Gastroesophageal sphincter (tissue), 4 donors: ENCODE data around the gene CRABP2. TPM values are rescaled to one million over a fixed set of nuclear protein-coding genes. Genes with fewer than 3 reads are reported as not detected.

Source experiments
- ATAC-seq: fragments of 150-250 bp; one replicate; pipeline ENCODE4 v1.9.1; 2016; ENCODE audit warnings: mild to moderate bottlenecking, moderate library complexity
- H3K27ac ChIP-seq, 4 donors: fragments of 200-600 bp; sonication (generic) in 3 of 4; 1 replicate in 3 of 4; 2 replicates in 1 of 4; pipeline ENCODE4 v1.5.1; 2016 to 2019
- H3K27me3 ChIP-seq: fragments of 200-600 bp; sonication (generic); one replicate; pipeline ENCODE4 v1.5.1; 2019
- H3K36me3 ChIP-seq, 2 donors: fragments of 200-600 bp; sonication (generic); one replicate each; pipeline ENCODE4 v1.5.1; 2019; ENCODE audit warnings: control low read depth in 1 of 2
- H3K4me1 ChIP-seq, 3 donors: fragments of 200-600 bp; sonication (generic); 1 replicate in 2 of 3; 2 replicates in 1 of 3; pipeline ENCODE4 v1.5.1; 2016 to 2019; ENCODE audit warnings: control low read depth in 2 of 3
- H3K4me3 ChIP-seq, 2 donors: fragments of 200-600 bp; sonication (generic); one replicate each; pipeline ENCODE4 v1.5.1; 2019; ENCODE audit warnings: mild to moderate bottlenecking in 1 of 2, moderate library complexity in 1 of 2
- H3K9me3 ChIP-seq, 3 donors: fragments of 200-600 bp; sonication (generic); one replicate each; pipeline ENCODE4 v1.5.1; 2017 to 2019; ENCODE audit warnings: control low read depth in 2 of 3
- CTCF ChIP-seq, 4 experiments: fragments of 200-600 bp in 2 of 4; fragments of 450-650 bp in 2 of 4; sonication (generic) in 1 of 4; IDR thresholded peaks; one replicate each; pipeline ENCODE4 v1.5.1; 2017 to 2019; ENCODE audit warnings: antibody characterized with exemption in 4 of 4, mild to moderate bottlenecking in 2 of 4, moderate library complexity in 2 of 4
- EP300 ChIP-seq: sonication (generic); formaldehyde crosslinking; IDR thresholded peaks from one replicate; pipeline ENCODE4 v1.6.1; 2017; ENCODE audit warnings: antibody characterized with exemption, mild to moderate bottlenecking
- POLR2A ChIP-seq, 2 donors: fragments of 450-650 bp; IDR thresholded peaks; one replicate each; pipeline ENCODE4 v1.6.1; 2017; ENCODE audit warnings: antibody characterized with exemption in 2 of 2, mild to moderate bottlenecking in 2 of 2, moderate library complexity in 1 of 2
- POLR2AphosphoS5 ChIP-seq: sonication (generic); formaldehyde crosslinking; IDR thresholded peaks from one replicate; pipeline ENCODE4 v1.6.1; 2017; ENCODE audit warnings: antibody characterized with exemption
- WGBS, 2 donors: methylation state at CpG; one replicate each; pipeline ENCODE4 v1.1.5; 2018; ENCODE audit warnings: low coverage in 1 of 2; 5-methylcytosine and 5-hydroxymethylcytosine counted together
- total RNA-seq, 4 donors: library from RNA; depleted of rRNA; stranded (reverse); fragments of >200 nt; gene quantifications; one replicate each; pipeline ENCODE4 v1.1.0, GENCODE V29; 2016

Gene CRABP2
- total RNA-seq, 4 donors from 2014 or later = 0.54 to 36.7 (median 6.0) TPM

- H3K9me3 ChIP-seq = no peaks in the 10 kb centered on the region
- H3K27me3 ChIP-seq = peaks cover 77% of the 10 kb centered on the region
- H3K4me1 ChIP-seq = peaks cover 0 to 53% (median 13%) of the 10 kb centered on the region in 3 donors
- ATAC-seq = peak; percentile 63
- peaks cover 0 to 10% of the 10 kb centered on the region in 2 donors for H3K36me3 ChIP-seq
- TF ChIP-seq EP300 (no peak), CTCF (IDR thresholded peaks at IDR 0.05) (peak in 3 of 4 experiments; percentile 86 to 91 (median 90))
- 2% methylated on average over 14 to 21 of the region's 22 CpGs for WGBS, 2 donors
- peak overlapping the region in 3 of 4 donors; percentile 79 to 85 (median 83) for H3K27ac ChIP-seq
- H3K4me3 ChIP-seq = peak overlapping the region; percentile 32 to 57
These were observed 27.5 kb downstream of the CRABP2 start for GRCh38 chr1:156677616-156678596.

- Histone ChIP-seq H3K9me3 (no peaks in the 10 kb centered on the region), H3K27me3 (peaks cover 68% of the 10 kb centered on the region), H3K4me1 (peaks cover 0 to 53% (median 13%) of the 10 kb centered on the region in 3 donors), H3K27ac (peak within 1 kb of the TSS; percentile 11 to 85 (median 81)), H3K36me3 (peaks cover 0 to 19% of the 10 kb centered on the region in 2 donors), H3K4me3 (peak within 1 kb of the TSS; percentile 32 to 57)
- no peak for TF ChIP-seq POLR2A (IDR thresholded peaks at IDR 0.05)
- TF ChIP-seq CTCF (IDR thresholded peaks at IDR 0.05) = peak in 1 of 4 experiments; percentile 19
- ATAC-seq = peak; percentile 81
- WGBS, 2 donors = 0% methylated on average over 1 to 8 of the region's 70 CpGs
These were observed 28.4 kb downstream of the CRABP2 start, which contains the start of gene NES for GRCh38 chr1:156676820-156677615. TSS of gene NES (minus strand) at chr1:156677407. CDS start at chr1:156677264, 143 bp downstream.

GRCh38 chr1:156676114-156676819 lies 29.1 kb downstream of the CRABP2 start:
- TF ChIP-seq EP300 = no peak
- TF ChIP-seq POLR2A (IDR thresholded peaks at IDR 0.05) = no peak
- TF ChIP-seq CTCF (IDR thresholded peaks at IDR 0.05) = no peak
- TF ChIP-seq POLR2AphosphoS5 = no peak
- H3K27ac ChIP-seq = peak overlapping the region; percentile 11 to 85 (median 81)
- H3K27me3 ChIP-seq = peaks cover 60% of the 10 kb centered on the region
- H3K4me1 ChIP-seq = peaks cover 0 to 53% (median 13%) of the 10 kb centered on the region in 3 donors
- peaks cover 0 to 21% of the 10 kb centered on the region in 2 donors for H3K36me3 ChIP-seq
- no peaks in the 10 kb centered on the region for H3K9me3 ChIP-seq
- peak overlapping the region; percentile 32 to 57 for H3K4me3 ChIP-seq
- WGBS, 2 donors = 40% methylated on average over 1 of the region's 49 CpGs; no CpG with 5 or more reads in 1 of the 2 donors
- ATAC-seq = no peak

GRCh38 chr1:156675210-156676113 lies 29.9 kb downstream of the CRABP2 start:
- Histone ChIP-seq H3K9me3 (no peaks in the 10 kb centered on the region), H3K4me3 (peak overlapping the region in 1 of 2 donors; percentile 57), H3K36me3 (peaks cover 0 to 21% of the 10 kb centered on the region in 2 donors), H3K27ac (peak overlapping the region in 3 of 4 donors; percentile 79 to 85 (median 83)), H3K27me3 (peaks cover 53% of the 10 kb centered on the region), H3K4me1 (peaks cover 0 to 61% (median 16%) of the 10 kb centered on the region in 3 donors)
- ATAC-seq = no peak
- TF ChIP-seq EP300 = no peak
- TF ChIP-seq CTCF (IDR thresholded peaks at IDR 0.05) = no peak
- no peak for TF ChIP-seq POLR2AphosphoS5
- WGBS, 2 donors = 23 to 47% methylated on average over 3 to 6 of the region's 18 CpGs
